ENCODE results near the gene F12. TPM values are rescaled to one million over a fixed set of nuclear protein-coding genes. Genes with fewer than 3 reads are reported as not detected.

The F12 gene
- total and polyA plus RNA-seq, 2 of the 8 experiments (the other 6 are each of a cell fraction or from before 2014, with no cell fraction given): 6.5 to 7.8 TPM

GRCh38 chr5:177363565-177363964 is 45.8 kb downstream of the F12 start:
- Histone ChIP-seq H3K4me1 (replicated peaks in 1 of 4; ENCODE audit: control insufficient read depth in 3 of 4, insufficient read depth in 4 of 4, low read length in 3 of 4) (peaks cover 2 to 30% (median 26%) of the 10 kb centered on the region in 4 experiments), H2BK120ac (replicated peaks; ENCODE audit: low read depth, low read length) (no peak overlapping the region), H3K79me1 (ENCODE audit: low read depth, low read length) (peaks cover 6% of the 10 kb centered on the region; the same call in 1 of the 2 replicates), H2BK5ac (ENCODE audit: low read depth, low read length) (no peak overlapping the region), H4K8ac (ENCODE audit: extremely low read depth, insufficient read depth, low read length) (no peak overlapping the region), H3K23me2 (ENCODE audit: low read depth, low read length) (peaks cover 16% of the 10 kb centered on the region; the same call in 1 of the 2 replicates), H3K36me3 (ENCODE audit: control insufficient read depth in 2 of 4, insufficient read depth in 4 of 4, low read length in 3 of 4) (no peaks in the 10 kb centered on the region), H3K27me3 (replicated peaks in 1 of 4; ENCODE audit: control insufficient read depth in 3 of 4, extremely low read depth in 1 of 4, insufficient read depth in 3 of 4, low read length in 3 of 4) (peaks cover under 1 to 16% (median 15%) of the 10 kb centered on the region in 4 experiments; a peak in 5 of 7 replicates), H3K9me3 (ENCODE audit: insufficient read depth in 2 of 2, low read depth in 1 of 2, low read length in 1 of 2) (no peaks in the 10 kb centered on the region), H2AK5ac (ENCODE audit: low read depth, low read length) (no peak overlapping the region), H3K56ac (replicated peaks; ENCODE audit: insufficient read length, low read depth, low read length) (no peak overlapping the region), H3K18ac (ENCODE audit: extremely low read depth, low read length) (no peak overlapping the region), H3K23ac (ENCODE audit: insufficient read length) (no peak overlapping the region), H2BK15ac (ENCODE audit: low read length) (no peak overlapping the region), H3K4me2 (ENCODE audit: insufficient read depth in 1 of 2, low read depth in 2 of 2, low read length in 2 of 2) (peak overlapping the region; percentile 70 to 80), H3K79me2 (ENCODE audit: control insufficient read depth in 1 of 2, insufficient read depth in 2 of 2, low read length in 2 of 2) (no peaks in the 10 kb centered on the region), H2BK20ac (ENCODE audit: low read length) (peak overlapping the region; percentile 34; the same call in 1 of the 2 replicates), H4K91ac (replicated peaks; ENCODE audit: insufficient read length, low read length) (peak overlapping the region; percentile 70), H4K20me1 (replicated peaks in 1 of 2; ENCODE audit: control insufficient read depth in 1 of 2, insufficient read depth in 2 of 2, low read length in 2 of 2) (peaks cover 0 to 4% of the 10 kb centered on the region in 2 experiments), H4K5ac (ENCODE audit: insufficient read length, low read depth, low read length) (no peak overlapping the region), H3K4me3 (ENCODE audit: extremely low read depth in 1 of 4, insufficient read depth in 2 of 4, low read depth in 3 of 4, low read length in 4 of 4) (peak overlapping the region in 2 of 4 experiments; percentile 43 to 69; a peak in 3 of 8 replicates), H3K9ac (replicated peaks in 1 of 4; ENCODE audit: extremely low read depth in 1 of 4, low read depth in 3 of 4, low read length in 3 of 4) (no peak overlapping the region), H2BK12ac (ENCODE audit: low read depth, low read length) (no peak overlapping the region), H3K27ac (ENCODE audit: low read depth, low read length) (no peak overlapping the region), H3K4ac (replicated peaks; ENCODE audit: insufficient read length, low read depth, low read length) (no peak overlapping the region), H2AFZ (ENCODE audit: low read length) (no peak overlapping the region), H3K14ac (ENCODE audit: insufficient read length) (no peak overlapping the region)
- no peak for TF ChIP-seq BCL11A (IDR thresholded peaks at IDR 0.05; ENCODE audit: low read depth in 2 of 2, low read length in 2 of 2)
- TF ChIP-seq SAP30 (IDR thresholded peaks at IDR 0.05; ENCODE audit: insufficient read depth, insufficient replicate concordance, low read length): no peak
- no peak for TF ChIP-seq RBBP5 (IDR thresholded peaks at IDR 0.05; ENCODE audit: borderline replicate concordance, low read depth, low read length)
- no peak for TF ChIP-seq YY1 (IDR thresholded peaks at IDR 0.05; ENCODE audit: low read depth, low read length)
- no peak for TF ChIP-seq FOSL1 (IDR thresholded peaks at IDR 0.05; ENCODE audit: insufficient read depth, low read depth, low read length)
- peak; percentile 99 for TF ChIP-seq KDM1A (IDR thresholded peaks at IDR 0.05; ENCODE audit: borderline replicate concordance, low read length)
- TF ChIP-seq SRF (IDR thresholded peaks at IDR 0.05; ENCODE audit: low read depth, low read length): no peak
- TF ChIP-seq HDAC2 (IDR thresholded peaks at IDR 0.05; ENCODE audit: borderline replicate concordance in 1 of 2, low read depth in 2 of 2, low read length in 2 of 2): peak in 1 of 2 experiments; percentile 98; a peak in 2 of 4 replicates
- whole genome bisulfite sequencing, 2 experiments (ENCODE audit: extremely low coverage in 1 of 2, insufficient coverage in 1 of 2, insufficient read length in 1 of 2, insufficient replicate concordance in 2 of 2, low coverage in 1 of 2, low lambda C conversion rate in 2 of 2, missing lambda C conversion rate in 1 of 2): 66% methylated on average over 10 of the region's 10 CpGs; no CpG with 5 or more reads in 1 of the 2 experiments
- FAIRE-seq (no peak), DNase-seq (ENCODE audit: low read depth in 1 of 2, low spot score in 2 of 2) (no peak)
- ChIA-PET POLR2A (ENCODE audit: partially characterized antibody) (interaction anchor here (0.8 to 5.9 kb wide), 7 partner anchors 11 to 92 kb away, joined by 3 to 66 read pairs (median 3); partner anchors contain the start of genes LMAN2 and PRR7), CTCF (ENCODE audit: partially characterized antibody) (interaction anchor here (0.6 to 16.4 kb wide), 6 partner anchors 10 to 94 kb away, joined by 3 to 251 read pairs (median 74); partner anchors contain the start of genes LMAN2, MXD3, PRR7 and RGS14)
